GM12878 (cell line): ENCODE results near the gene UTP14A. TPM values are rescaled to one million over a fixed set of nuclear protein-coding genes. Genes with fewer than 3 reads are reported as not detected.

Experiments used
- BCL11A ChIP-seq: IDR thresholded peaks from 2 replicates; pipeline ENCODE4 v1.6.1; 2011; ENCODE audit warnings: low read depth, low read length
- DPF2 ChIP-seq: fragments of 450-650 bp; IDR thresholded peaks from 2 replicates; pipeline ENCODE4 v1.6.1; 2017; ENCODE audit warnings: mild to moderate bottlenecking
- EED ChIP-seq: sonication (generic); IDR thresholded peaks from 2 replicates; pipeline ENCODE4 v1.6.1; 2016; ENCODE audit warnings: antibody characterized with exemption, low read depth
- HDAC6 ChIP-seq: fragments of 200-600 bp; sonication (generic); IDR thresholded peaks from one replicate; pipeline ENCODE4 v1.8.0; 2017; ENCODE audit warnings: antibody characterized with exemption; ENCODE audit not compliant: unreplicated experiment
- REST ChIP-seq: IDR thresholded peaks from 2 replicates; pipeline ENCODE4 v1.6.1; 2012; ENCODE audit warnings: mild to moderate bottlenecking, low read depth, low read length
- RFX5 ChIP-seq: IDR thresholded peaks from 2 replicates; pipeline ENCODE4 v1.6.1; 2011; ENCODE audit warnings: low read depth, low read length, improper control_type of control experiment
- SMAD5 ChIP-seq: IDR thresholded peaks from 2 replicates; pipeline ENCODE4 v1.6.1; 2016; ENCODE audit warnings: antibody characterized with exemption, low read depth
- SRF ChIP-seq, 2 experiments: IDR thresholded peaks; 2 replicates each; pipeline ENCODE4 v1.6.1; 2011; ENCODE audit warnings: low read depth in 2 of 2, low read length in 2 of 2, mild to moderate bottlenecking in 1 of 2, moderate library complexity in 1 of 2
- ZNF384 ChIP-seq: IDR thresholded peaks from 2 replicates; pipeline ENCODE4 v1.6.1; 2012; ENCODE audit warnings: low read depth, mild to moderate bottlenecking, low read length, improper control_type of control experiment, borderline replicate concordance
- polyA plus RNA-seq, 11 experiments: library from polyadenylated mRNA; depleted of rRNA in 4 of 11; unstranded in 6 of 11; stranded (reverse) in 5 of 11; fragments of >200 nt; fragmentation: Nextera tagmentation in 4 of 11; fragmentation: Illumina TruSeq in 1 of 11; extraction: Ambion mirVana in 4 of 11; extraction: Trizol in 1 of 11; gene quantifications; 1 replicate in 1 of 11; 2 replicates in 10 of 11; pipeline versions ENCODE4 v1.2.1 to v1.2.3, GENCODE V29; 2011 to 2016; ENCODE audit warnings: inconsistent platforms in 2 of 11, missing spikeins in 2 of 11, low read depth in 1 of 11
- total RNA-seq, 4 experiments: library from RNA; depleted of rRNA in 3 of 4; stranded (reverse); fragments of >200 nt in 3 of 4; fragmentation: Illumina TruSeq in 1 of 4; extraction: Trizol in 1 of 4; gene quantifications; 2 replicates each; pipeline versions ENCODE4 v1.2.1 to v1.2.3, GENCODE V29; 2013 to 2021

The UTP14A gene
- total and polyA plus RNA-seq, 10 of the 15 experiments (the other 5 are each of a cell fraction or from before 2014, with no cell fraction given) = 16.9 to 49.8 (median 31.4) TPM

- TF ChIP-seq REST (no peak), DPF2 (0 out of 2 replicates have a peak, but pooled peaks have one; percentile 30), HDAC6 (no peak), ZNF384 (peak; percentile 46; the same call in 1 of the 2 replicates), SMAD5 (0 out of 2 replicates have a peak, but pooled peaks have one; percentile 5), EED (no peak), RFX5 (peak; percentile 91), SRF (IDR thresholded peaks at IDR 0.05; ENCODE audit: low read depth in 2 of 2, low read length in 2 of 2) (no peak), BCL11A (no peak)
- TF ChIP-seq, all 136 proteins: peak for 16
These were observed 25.5 kb downstream of the UTP14A start (continued) for GRCh38 chrX:129931411-129932015.
